ENCODE data around the gene MSANTD2.

The MSANTD2 gene

GRCh38 chr11:124719534-124719933 is 80.7 kb downstream of the MSANTD2 start:
- Histone ChIP-seq H4K20me1 (ENCODE audit: low read depth, low read length) (no peaks in the 10 kb centered on the region), H3K9ac (ENCODE audit: low read length) (no peak overlapping the region), H3K9me2 (replicated peaks; ENCODE audit: insufficient read depth, low read length) (no peaks in the 10 kb centered on the region), H2AFZ (ENCODE audit: low read depth, low read length, severe bottlenecking) (no peak overlapping the region), H3K4me2 (ENCODE audit: low read depth, low read length, poor library complexity, severe bottlenecking) (no peak overlapping the region), H3F3A (ENCODE audit: insufficient read depth) (no peaks in the 10 kb centered on the region), H3K27ac (ENCODE audit: low read depth, low read length) (no peak overlapping the region), H3K79me2 (ENCODE audit: insufficient read depth, low read length) (no peaks in the 10 kb centered on the region), H3K9me3 (ENCODE audit: insufficient read depth, low read length) (no peaks in the 10 kb centered on the region), H3K27me3 (ENCODE audit: low read length) (no peaks in the 10 kb centered on the region), H3K36me3 (ENCODE audit: low read length) (no peaks in the 10 kb centered on the region), H3K4me3 (ENCODE audit: insufficient read depth, low read length, poor library complexity, severe bottlenecking) (no peak overlapping the region)
- TF ChIP-seq CTCF (IDR thresholded peaks at IDR 0.05; ENCODE audit: insufficient read depth, low read length, poor library complexity, severe bottlenecking) = no peak
- no peak for TF ChIP-seq EZH2phosphoT487 (conservative IDR thresholded peaks at IDR 0.05; ENCODE audit: low read length)

- no peaks in the 10 kb centered on the region for H3K9me2 ChIP-seq (replicated peaks; ENCODE audit: insufficient read depth, low read length)
- no peaks in the 10 kb centered on the region for H3K9me3 ChIP-seq (ENCODE audit: insufficient read depth, low read length)
- no peaks in the 10 kb centered on the region for H3K36me3 ChIP-seq (ENCODE audit: low read length)
- no peak overlapping the region for H3K4me2 ChIP-seq (ENCODE audit: low read depth, low read length, poor library complexity, severe bottlenecking)
- no peak overlapping the region for H3K4me3 ChIP-seq (ENCODE audit: insufficient read depth, low read length, poor library complexity, severe bottlenecking)
- H2AFZ ChIP-seq (ENCODE audit: low read depth, low read length, severe bottlenecking) = no peak overlapping the region
- TF ChIP-seq CTCF (IDR thresholded peaks at IDR 0.05; ENCODE audit: insufficient read depth, low read length, poor library complexity, severe bottlenecking) = no peak
- TF ChIP-seq EZH2phosphoT487 (conservative IDR thresholded peaks at IDR 0.05; ENCODE audit: low read length) = no peak
- no peak overlapping the region for H3K9ac ChIP-seq (ENCODE audit: low read length)
- H3F3A ChIP-seq (ENCODE audit: insufficient read depth) = no peaks in the 10 kb centered on the region
- H4K20me1 ChIP-seq (ENCODE audit: low read depth, low read length) = no peaks in the 10 kb centered on the region
- H3K79me2 ChIP-seq (ENCODE audit: insufficient read depth, low read length) = no peaks in the 10 kb centered on the region
- no peak overlapping the region for H3K27ac ChIP-seq (ENCODE audit: low read depth, low read length)
- H3K27me3 ChIP-seq (ENCODE audit: low read length) = no peaks in the 10 kb centered on the region
These were observed 81.4 kb downstream of the MSANTD2 start for GRCh38 chr11:124718801-124719200.

GRCh38 chr11:124717786-124718651 is 82.2 kb downstream of the MSANTD2 start:
- H4K20me1 ChIP-seq (ENCODE audit: low read depth, low read length) = no peaks in the 10 kb centered on the region
- no peaks in the 10 kb centered on the region for H3K9me2 ChIP-seq (replicated peaks; ENCODE audit: insufficient read depth, low read length)
- no peak overlapping the region for H3K4me3 ChIP-seq (ENCODE audit: insufficient read depth, low read length, poor library complexity, severe bottlenecking)
- no peak overlapping the region for H3K27ac ChIP-seq (ENCODE audit: low read depth, low read length)
- H3F3A ChIP-seq (ENCODE audit: insufficient read depth) = no peaks in the 10 kb centered on the region
- no peak overlapping the region for H3K9ac ChIP-seq (ENCODE audit: low read length)
- no peaks in the 10 kb centered on the region for H3K9me3 ChIP-seq (ENCODE audit: insufficient read depth, low read length)
- no peak overlapping the region for H3K4me2 ChIP-seq (ENCODE audit: low read depth, low read length, poor library complexity, severe bottlenecking)
- H2AFZ ChIP-seq (ENCODE audit: low read depth, low read length, severe bottlenecking) = no peak overlapping the region
- H3K27me3 ChIP-seq (ENCODE audit: low read length) = no peaks in the 10 kb centered on the region
- no peaks in the 10 kb centered on the region for H3K36me3 ChIP-seq (ENCODE audit: low read length)
- no peak for TF ChIP-seq CTCF (IDR thresholded peaks at IDR 0.05; ENCODE audit: insufficient read depth, low read length, poor library complexity, severe bottlenecking)
- TF ChIP-seq EZH2phosphoT487 (conservative IDR thresholded peaks at IDR 0.05; ENCODE audit: low read length) = no peak
- H3K79me2 ChIP-seq (ENCODE audit: insufficient read depth, low read length) = no peaks in the 10 kb centered on the region
